GM21786 (cell line): ENCODE measurements around the gene ATP1A3.
"Not testable (repeated sequence)": the region's sequence is repeated elsewhere in the genome, so short reads cannot be mapped to it uniquely, and the experiment has no call there.

Experiments
- ATAC-seq: cut with Tn5 transposase; IDR thresholded peaks from one replicate; pipeline ENCODE4 v1.9.1; 2021; ENCODE audit not compliant: unreplicated experiment

ATP1A3 gene

DNA sequence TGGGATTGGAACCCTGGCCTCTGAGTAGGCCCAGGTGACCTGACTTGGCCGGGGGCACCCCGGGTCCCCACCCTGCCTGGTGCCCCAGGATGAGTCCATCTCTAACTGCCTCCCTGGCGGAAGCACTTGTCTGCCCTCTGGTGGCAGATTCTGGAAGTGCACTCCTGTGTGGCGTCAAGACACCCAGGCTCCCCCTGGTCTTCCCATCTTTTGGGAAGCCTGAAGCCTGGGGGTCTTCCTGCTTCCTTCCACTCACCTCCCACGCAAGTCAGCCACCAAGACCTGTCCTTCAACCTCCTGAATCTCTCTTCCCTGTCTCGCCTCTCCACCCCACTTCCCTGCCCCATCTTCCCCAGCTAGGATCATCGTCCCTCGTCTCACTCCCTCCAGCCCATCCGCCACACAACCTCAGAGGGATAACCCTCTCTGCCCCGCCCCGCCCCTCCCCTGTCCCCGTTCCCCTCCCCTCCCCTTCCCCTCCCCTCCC, 42.3 kb downstream of the ATP1A3 start:
- ATAC-seq = no peak

DNA sequence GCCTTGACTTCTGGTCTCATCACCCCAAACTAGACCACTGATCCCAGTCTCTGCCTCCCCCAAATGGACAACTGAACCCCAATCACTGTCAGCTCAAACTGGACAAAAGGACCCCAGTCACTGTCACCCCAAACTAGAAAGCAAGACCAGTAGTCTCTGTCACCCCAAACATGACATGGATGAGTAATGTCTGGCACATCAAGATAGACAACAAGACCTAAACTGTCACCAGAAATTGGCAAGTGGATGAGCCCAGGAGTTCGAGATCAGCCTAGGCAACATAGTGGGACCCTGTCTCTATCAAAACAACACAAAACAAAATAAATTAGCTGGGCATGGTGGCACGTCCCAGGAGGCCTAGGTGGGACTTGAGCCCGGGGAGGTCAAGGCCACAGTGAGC, 46.9 kb downstream of the ATP1A3 start:
- ATAC-seq = no peak

DNA sequence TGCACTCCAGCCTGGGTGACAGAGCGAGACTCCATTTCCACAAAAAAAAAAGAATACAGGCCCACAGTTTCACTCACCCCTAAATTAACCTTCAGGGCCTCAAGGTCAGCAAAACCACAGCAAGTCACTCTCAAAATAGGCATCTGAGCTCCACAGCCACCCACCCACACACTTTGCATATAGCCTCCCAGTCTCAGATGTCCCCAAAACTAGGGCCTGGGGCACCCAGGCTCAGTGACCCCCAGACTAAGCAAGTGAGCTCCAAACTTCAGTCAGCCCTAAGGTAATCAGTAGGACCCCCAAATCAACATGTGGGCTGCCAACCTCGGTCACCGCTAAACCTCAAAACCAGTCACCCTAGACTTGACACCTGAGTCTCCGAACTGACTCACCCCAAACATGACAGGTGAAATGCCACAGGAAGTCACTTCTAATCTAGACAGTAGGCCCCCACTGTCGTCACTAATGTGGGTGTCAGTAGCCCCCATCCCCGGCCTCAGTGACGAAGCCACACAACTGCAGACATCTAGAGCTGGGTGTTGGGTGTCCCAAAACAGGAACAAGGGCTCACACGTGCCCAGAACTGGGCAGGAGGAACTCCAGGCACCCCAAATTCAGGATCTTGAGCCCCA, 48.8 kb downstream of the ATP1A3 start:
- ATAC-seq = peak; percentile 69

DNA sequence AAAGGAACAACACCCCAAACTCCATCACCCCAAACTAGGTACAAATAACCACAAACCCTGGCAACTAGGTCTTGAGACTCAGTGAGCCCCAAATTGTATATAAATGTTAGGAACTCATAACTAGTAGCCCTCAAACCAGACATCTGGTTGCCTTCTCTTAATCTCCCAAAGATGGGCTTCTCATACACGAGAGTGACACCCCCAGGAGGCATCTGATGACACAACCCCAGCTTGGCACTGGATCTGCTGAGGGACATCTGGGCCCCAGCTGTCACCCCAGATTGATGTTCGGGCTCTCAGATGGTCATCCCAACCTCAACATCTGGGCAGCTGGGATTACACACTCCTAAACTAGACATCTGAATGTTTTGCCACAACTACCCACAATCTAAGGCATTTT, 49.7 kb downstream of the ATP1A3 start:
- no peak for ATAC-seq

DNA sequence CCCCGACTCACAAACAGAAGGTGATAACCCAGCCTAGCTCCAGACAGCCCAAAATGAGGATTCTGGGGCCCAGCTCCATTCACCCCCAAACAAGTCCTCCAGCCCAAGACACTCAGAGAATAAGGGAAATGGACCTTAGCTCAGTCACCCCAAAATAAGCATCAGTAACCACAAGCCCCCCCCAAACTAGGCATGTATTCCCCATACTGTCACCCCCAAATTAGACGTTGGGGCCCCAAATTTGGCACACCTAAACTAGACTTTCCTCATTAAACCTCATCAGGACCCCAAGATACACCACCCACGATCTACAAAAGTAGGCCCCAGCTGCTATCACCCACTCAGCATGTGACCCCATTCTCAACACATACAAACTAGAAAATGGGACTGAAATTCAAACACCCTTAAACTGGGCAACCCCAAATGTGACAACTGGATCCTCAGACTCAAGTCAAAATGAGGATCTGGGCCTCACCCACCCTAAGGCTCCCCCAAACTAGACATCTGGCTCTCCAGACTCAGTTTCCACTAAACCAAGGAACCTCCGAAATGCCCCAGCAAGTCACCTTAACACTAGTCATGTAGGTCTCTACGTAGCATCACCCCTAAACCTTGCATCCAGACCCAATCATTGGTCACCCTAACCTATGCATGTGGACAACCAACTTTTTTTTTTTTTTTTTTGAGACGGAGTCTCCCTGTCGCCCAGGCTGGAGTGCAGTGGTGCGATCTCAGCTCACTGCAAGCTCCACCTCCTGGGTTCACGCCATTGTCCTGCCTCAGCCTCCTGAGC, 52.4 kb downstream of the ATP1A3 start:
- no peak for ATAC-seq

DNA sequence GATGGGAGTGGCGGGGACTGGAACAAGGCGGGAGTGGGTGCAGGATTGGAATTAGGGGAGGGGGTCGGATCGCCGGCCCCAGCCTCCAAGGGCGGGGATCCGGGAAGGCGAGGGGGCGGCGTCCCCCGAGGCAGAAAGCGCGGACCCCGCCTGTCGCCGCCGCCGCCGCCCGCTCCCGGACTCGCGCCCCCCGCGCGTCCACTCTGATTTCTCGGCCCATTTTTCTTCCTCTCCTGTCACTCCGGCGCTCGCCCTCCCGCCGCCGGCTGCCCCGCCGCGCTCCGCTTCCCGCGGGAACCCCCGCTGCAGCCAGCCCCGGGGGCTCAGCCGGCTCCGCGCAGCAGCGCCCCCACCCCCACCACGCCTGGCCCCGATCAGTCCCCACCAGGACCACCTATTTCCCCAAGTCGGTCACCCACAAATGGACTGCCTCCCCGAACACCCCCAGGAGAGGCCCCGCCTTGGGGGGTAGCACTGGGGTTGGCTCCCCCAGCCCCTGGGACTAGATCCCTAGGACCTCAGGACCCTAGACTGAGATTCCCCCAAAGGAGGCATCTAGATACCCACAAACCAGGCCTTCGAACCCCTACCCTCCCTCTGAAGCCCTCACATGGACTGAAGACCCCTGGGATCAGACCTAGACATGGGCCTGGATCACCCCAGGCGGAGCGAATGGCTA, 53.2 kb downstream of the ATP1A3 start:
- ATAC-seq = no peak

DNA sequence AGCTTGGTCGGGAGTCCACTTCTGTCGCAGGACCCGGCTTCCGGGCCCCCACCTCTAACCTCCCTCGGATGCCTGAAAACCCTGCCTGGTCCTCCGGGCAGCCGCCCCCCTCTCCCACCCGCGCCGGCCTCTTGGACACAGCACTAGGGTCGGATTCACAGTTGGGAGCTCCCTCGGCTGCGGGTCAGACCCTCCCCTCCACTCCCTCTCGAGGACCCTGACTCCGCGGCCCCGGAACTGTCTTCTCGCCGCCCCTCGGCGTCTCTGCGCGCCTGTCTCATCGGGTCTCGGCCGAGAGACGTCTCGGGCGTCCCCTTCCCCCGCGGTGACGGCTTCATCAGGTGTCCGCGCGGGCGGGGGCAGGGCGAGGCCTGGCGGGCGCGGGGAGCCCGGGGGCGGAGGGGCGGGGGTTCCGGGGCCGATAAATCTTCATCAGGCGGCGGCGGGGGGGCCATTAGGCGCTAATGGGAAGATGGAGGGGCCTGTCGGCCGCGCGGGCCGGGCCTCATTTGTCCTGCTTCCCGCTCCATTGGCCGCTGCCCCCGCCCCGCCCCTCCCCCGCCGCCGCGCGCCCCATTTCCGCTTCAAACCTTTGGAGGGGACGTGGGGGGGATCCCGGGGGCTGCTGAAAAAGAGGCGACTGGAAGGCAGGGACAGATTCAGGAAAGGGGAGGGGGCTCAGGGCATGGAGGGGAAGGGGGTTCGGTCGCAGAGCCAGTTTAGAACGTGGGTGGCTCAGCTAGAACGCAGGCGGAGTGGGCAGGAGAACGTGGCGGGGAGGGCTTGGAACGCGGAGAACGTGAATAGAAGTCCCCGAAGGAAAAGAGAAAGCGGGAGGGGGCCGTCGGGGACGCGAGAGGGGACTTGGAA, 53.9 kb downstream of the ATP1A3 start:
- ATAC-seq = no peak

DNA sequence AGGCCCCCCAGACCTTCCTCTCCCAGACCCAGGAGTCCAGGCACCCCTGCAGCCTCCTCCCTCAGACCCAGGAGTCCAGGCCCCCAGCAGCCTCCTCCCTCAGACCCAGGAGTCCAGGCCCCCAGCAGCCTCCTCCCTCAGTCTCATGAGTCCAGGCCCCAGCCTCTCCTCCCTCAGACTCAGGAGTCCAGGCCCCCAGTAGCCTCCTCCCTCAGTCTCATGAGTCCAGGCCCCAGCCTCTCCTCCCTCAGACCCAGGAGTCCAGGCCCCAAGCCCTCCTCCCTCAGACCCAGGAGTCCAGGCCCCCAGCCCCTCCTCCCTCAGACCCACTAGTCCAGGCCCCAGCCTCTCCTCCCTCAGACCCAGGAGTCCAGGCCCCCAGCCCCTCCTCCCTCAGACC, 54.8 kb downstream of the ATP1A3 start:
- ATAC-seq = not testable (repeated sequence)

DNA sequence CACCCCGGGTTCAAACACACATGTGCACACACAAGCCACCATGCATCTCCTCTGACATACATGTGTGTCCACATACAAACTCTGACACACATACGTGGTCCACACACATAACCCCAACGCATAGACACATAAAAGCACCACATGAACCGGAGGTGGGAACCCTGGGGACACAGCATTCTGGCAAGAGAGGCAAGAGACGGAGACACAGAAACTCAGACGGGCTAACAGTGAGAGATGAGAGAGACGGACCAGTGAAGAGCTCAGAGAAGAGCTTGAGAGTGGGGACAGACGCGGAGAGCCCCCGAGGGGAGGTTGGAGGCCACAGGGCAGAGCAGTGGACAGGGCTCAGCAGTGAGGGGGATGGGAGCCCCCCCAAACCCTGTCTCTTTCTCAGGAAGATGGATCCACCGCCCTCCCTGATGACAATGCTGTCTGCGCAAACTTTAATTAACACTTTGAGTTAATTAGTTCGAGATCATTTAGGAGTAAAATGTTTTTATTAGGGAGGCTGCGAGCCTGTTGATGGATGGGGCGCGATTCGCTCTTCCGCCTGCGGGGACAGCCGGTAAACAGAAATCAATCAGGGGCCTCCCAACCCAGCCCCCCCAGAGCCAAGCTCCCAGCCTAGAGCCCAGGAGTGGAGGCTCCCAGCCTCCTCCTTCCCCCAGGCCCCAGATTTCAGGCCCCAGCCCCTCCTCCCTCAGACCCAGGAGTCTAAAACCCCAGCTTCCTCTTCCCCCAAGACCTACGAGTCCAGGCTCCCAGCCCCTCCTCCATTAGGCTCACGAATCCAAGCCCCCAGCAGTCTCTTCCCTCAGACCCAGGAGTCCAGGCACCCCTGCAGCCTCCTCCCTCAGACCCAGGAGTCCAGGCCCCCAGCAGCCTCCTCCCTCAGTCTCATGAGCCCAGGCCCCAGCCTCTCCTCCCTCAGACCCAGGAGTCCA, 56.2 kb downstream of the ATP1A3 start:
- no peak for ATAC-seq

DNA sequence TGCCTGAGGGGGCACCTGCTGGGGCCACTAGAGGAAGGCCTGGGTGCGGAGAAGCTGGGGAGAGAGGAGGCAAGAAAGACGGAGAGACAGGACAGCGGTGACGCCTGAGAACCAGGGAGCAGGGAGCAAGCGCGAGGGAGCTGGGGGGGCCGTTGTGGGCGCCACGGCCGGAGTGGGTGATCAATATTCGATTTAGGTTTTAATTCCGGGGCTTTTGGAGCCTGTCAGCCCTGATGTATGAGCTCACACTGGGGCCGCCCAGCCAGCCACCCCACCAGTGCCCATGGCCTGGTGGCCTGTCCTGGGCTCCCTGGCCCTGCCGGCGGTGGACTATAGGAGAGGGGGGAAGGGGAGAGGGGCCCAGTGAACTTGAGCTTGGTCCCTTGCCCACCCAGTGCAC, 57.1 kb downstream of the ATP1A3 start:
- ATAC-seq = no peak

DNA sequence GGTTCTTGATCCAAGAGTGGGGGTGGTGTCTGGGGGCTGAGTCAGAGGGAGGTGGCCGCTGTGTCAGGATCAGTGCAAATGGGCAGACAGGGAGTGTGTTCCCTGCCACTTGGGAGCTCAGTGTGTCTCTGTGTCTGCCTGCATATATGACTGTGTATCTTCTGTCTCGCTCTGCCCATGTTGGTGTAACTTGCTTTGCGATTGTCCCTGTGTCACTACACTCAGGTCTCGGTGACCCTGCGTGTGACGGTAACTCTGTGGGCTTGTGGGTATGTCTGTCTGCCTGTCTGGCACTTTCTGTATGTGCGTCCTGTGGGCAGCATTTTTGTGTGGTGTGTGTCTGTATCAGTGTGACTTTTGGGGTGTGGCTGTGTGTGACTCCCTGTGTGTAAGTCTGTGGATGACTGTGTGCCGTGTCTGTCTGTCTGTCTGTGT, 57.6 kb downstream of the ATP1A3 start:
- ATAC-seq = no peak

DNA sequence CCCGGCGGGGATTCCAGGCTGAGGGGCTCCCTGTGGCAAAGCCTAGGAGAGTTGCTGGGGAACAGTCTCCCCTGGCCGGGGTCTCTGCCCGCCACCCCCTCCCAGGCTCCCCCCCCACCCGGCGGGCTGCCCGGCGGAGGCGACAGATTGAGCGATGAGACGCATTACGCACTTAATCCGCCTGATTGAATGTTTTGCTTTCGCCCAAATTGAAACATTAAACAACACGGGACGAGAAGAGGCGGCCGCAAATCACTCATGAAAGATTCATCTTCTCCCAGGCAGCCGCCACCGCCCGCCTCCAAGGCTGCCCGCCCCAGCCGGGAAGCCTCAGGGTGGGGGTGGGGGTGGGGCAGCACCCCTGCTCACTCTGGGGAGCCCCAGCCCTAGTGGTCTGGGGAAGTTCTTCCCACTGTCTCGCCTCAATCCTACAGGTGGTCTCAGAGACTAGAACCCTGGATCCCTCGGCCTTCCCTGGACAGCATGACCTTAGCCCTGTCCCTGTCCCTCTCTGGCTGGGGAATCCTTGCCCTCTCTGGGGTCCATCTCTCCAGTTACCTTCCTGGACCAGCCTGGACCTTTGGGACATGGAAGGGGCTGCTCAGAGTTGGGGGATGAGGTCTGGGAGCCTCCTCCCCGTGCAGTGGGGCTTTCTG, 58.1 kb downstream of the ATP1A3 start:
- ATAC-seq = no peak

DNA sequence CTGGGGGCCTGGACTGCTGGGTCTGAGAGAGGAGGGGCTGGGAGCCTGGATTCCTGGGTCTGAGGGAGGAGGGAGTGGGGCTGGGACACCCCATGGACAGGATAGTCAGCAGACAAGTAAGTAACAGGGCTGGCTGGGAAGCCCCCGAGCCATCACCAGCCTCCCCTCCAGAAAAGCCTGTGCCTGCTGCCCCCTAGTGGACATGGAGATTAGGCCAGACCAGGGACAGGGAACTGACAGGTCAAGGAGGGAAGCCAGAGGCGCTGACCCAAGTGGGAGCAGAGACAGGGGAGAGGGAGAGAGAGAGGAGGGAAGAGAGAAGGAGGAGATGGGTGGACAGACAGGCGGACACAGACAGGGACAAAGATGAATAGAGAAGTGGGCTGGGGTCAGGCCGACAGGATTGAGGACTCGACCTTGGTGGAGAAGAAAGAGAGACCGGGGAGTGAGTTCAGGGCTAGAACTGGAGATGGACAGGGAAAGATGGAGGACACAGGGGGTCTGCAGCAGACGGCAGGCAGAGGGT, 59.1 kb downstream of the ATP1A3 start:
- no peak for ATAC-seq

DNA sequence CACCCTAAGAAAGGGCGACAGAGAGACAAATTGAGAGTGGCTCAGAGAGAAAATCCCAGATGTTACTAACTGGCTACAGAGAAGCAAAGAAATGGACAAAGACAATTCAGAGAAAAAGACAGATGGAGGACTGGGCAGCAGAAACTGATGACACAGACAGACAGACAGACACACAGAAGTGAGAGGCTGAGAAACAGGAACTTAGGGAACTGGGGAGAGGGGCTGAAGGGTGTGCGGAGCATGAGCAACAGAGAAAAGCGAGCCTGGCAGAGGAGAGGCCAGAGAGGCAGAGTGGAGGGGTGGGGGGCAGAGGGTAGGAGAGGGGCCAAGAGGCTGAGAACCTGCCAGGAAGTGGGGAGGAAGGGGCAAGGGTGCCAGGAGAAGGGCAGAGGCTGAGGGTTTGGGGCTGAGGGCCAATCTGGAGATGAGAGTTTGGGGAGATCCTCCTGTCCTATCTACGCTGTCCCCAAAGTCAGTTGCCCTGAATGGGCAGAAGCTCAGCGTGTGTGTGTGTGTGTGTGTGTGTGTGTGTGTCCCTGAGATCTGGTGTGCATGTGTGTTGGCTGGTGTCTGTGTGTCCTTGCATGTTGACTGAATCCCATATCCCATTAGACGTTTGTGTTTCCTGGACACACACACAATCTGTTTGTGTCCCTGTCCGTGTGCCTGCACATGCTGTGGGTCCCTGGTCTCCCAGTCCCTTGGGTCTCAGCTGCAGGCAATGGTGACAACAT, 60.2 kb downstream of the ATP1A3 start:
- ATAC-seq = no peak

DNA sequence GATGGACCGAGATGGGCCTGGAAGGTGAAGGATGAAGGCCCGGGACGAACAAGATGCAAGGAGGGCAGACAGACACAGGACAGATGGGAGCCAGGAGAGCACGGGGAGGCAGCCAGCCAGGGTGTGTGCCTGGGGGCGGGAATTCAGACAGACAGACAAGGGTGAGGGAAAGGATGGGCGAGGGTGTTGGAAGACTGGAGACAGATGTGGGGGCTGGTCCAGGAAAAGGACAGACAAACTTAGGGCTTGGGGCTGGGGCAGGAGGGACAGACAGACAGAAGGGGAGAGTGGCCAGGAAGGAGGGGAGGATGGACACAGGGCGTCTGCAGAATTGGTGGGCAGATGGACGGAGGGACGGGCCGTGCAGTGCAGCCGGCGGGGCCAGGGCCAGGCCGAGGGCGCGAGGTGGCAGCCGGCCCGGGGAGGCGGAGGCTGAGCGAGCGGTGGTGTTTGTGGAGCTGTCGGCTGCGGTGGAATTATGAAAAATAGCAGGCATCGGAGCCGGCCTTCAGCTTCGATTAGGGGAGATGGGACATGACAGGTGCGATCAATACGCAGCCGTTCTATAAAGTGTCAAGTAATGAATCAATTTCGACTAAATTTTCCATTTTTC, 61.2 kb downstream of the ATP1A3 start:
- no peak for ATAC-seq

DNA sequence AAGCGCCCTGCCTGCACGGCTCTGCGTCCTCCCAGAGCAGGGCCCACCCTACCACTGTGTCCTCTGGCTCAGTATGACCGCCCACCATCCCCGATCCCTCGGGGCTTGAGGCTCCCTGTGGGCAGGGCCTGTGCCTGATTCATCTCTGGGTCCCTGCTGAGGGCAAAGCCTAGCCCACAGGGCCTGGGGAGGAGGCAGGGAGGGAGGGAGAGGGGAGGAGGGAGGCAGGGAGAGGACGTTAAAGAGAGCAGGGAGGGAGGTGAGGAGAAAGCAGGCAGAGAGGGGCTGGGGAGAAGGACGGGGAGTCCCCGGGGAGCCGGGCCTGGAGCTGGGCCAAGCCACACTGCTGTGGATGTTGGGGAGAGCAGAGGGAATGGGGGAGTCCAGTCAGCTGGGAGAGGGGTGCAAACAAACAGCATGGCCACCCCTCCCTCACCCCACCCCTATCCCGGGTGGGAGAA, 61.7 kb downstream of the ATP1A3 start:
- no peak for ATAC-seq

DNA sequence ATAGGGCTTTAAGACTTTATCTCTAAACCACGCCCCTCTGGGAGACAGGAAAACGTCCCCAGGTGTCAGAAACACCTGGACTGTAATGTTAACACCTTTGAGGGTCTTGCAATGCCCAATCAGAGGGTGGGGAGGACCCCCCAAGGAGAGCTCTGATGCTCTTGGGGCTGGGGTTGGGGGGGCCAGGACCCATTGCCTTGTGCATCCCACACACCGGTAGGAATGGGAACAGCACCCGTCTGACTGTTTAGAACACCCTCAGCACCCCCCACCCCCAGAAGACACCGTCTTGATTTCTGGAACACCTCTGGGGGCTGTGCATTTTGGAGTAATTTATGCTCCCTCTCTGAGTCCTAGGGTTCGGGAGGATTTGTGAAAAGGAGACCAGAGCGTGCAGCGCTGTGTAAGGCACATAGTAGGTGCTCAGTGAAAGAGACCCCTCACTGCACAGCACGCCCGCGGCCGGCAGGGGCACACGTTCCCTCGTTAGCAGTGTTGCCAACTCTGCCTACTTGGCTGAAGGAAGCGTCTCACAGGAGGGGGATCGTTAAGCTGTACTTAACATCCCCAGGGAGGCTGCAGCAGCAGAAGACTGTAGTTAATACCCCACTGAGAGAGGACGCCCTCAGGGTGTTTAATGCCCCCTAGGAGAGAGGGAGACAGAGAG, 63.0 kb downstream of the ATP1A3 start:
- ATAC-seq = no peak
